Measurements from ENCODE around the gene CDH12.
"Not testable (repeated sequence)": the region's sequence is repeated elsewhere in the genome, so short reads cannot be mapped to it uniquely, and the experiment has no call there.

CDH12 gene

DNA sequence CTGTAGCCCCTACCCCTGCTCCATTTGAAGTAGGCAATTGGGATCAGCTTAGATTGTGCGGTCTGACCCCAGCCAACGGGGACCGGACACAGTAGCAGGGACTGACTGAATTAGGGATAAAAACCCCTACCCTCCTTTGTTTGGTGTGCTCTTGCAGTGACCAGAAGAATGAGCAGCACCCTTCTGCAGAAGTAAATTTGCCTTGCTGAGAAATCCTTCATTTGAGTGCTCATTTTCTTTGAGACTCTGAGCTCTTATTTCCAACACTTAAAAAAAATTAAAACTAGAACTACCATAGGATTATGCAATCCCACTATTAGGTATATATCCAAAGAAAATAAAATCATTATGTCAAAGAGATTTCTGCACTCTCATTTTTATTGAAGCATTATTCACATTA, 560.0 kb downstream of the CDH12 start:
- no peak for DNase-seq (ENCODE audit: low read depth in 2 of 2)

DNA sequence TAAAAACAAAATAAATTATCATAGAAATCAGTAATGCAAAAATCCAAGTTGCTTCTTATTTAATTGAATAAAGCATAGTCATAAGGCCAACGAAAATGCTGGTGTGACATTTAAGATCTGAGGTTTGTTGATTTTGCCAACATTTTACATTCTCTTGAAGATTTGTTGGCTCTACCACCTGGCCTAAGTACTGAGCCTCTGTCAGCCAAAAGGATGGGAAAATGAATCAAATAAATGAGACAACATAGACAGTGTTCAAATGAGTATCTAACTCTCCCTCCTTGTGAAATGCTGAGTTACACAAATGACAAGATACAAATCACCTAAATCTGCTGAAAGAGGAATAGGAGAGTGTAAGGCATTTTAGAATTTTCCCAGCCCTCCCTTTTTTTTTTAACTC, 575.0 kb downstream of the CDH12 start:
- no peak for DNase-seq (ENCODE audit: low read depth in 2 of 2)

DNA sequence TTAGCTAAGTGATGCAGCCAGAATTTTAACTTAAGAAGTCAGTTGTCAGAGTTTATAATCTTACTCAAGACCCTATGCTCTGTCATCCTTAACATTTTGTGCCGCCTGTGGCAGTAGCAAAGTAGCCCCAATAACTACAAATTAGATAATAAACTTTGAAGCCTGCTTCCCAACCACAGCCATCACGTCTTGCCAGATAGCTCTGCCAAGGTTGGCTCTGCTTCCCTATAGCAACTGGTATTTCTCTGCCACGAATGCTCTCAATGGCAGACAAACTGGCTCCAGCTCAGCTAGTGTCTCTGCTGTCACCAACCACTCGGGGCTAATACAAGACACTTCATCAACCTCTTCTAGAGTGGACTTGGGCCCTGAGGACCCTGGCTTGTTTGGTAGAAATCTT, 576.1 kb downstream of the CDH12 start:
- DNase-seq (ENCODE audit: low read depth in 2 of 2) = no peak

DNA sequence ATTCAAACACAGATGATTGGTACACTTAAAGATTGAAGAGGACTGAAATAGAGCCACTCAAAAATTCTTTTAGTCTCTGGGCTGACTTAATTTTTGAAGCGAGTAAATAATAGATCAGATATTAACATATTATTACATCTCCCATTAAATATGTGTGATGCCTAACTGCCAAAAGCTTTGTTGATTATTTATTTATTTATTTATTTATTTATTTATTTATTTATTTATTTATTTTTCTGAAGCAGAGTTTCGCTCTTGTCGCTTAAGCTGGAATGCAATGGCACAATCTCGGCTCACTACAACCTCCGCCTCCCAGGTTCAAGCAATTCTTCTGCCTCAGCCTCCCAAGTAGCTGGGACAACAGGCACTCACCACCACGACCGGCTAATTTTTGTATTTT, 587.3 kb downstream of the CDH12 start:
- DNase-seq (ENCODE audit: low read depth in 2 of 2) = not testable (repeated sequence)

DNA sequence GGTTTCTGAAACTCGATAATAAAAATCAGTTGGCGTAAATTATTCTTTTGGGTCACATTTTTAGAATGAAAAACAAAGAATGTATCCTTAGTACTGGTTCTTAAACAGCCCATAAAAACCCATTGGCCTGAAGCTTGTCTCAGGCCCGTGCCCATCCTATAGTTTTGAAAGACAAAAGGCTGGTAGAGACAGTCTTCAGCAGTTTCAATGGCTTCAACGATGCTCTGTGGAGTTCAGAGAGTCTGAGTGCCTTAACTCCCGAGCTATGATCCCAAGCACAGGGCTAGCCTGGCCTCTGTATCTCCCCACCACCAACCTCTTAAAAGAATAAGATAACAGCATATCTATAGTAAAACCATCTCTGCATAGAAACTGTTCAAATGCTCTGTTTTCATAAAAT, 595.0 kb downstream of the CDH12 start:
- DNase-seq (ENCODE audit: low read depth in 2 of 2) = no peak

DNA sequence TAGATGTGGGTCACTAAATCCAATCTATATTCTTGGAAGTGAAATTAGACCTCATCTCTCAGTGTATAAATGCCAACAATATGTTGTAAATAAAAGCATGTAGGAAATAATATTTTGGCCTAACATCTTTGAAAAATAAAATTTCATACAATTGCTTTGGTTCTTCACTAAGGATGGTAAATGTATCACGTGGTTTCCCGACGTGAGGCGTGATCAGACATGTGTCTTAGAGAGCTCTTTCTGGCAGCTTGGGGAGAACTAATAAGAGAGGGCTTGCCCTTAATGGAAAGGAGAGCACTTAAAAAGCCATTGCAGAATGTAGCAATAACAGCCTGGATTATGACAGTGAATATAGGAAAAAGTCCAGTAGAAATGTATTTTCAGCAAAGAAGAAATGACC, 602.6 kb downstream of the CDH12 start:
- DNase-seq (ENCODE audit: low read depth in 2 of 2) = no peak

DNA sequence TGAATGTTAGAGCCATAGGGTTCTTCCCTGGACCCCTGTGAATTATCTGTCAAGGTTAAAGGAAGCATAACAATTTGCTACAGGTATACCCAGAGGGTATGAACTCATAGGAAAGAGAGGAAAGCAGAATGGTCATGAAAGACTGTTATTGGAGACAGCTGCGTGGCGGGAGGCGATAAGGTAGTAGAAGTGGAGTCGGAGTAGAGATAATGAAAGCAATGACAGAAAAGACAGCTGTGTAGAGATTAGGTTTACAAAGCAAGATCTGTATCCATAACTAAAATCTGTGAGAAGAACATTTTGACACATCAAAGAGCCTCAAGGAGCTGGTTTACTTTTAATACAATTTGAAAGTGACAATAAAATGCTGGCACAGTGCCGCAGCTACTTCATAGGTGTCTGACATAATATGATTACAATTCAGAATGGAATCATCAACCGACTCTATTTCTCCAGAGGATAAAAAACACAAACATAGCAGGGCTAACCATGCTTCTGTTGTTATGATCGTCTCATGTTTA, 603.9 kb downstream of the CDH12 start:
- DNase-seq (ENCODE audit: low read depth in 2 of 2) = no peak

DNA sequence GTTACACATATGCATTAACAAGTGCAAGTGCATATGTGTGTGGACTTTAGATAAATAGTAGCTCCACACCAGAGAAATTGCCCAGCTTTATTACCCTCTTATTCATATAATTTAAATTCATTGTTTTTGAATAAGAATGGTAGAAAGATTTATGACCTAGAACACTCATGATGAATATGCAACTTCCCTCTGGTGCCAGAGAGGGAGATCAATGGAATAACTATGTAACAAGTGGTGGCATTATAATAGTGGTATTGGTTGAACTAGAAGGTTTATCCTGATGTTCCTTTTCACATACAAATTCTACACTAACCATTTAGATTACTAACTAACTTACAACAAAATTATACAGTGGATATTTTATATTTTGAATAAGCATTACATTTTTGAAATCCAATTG, 607.4 kb downstream of the CDH12 start:
- no peak for DNase-seq (ENCODE audit: low read depth in 2 of 2)

DNA sequence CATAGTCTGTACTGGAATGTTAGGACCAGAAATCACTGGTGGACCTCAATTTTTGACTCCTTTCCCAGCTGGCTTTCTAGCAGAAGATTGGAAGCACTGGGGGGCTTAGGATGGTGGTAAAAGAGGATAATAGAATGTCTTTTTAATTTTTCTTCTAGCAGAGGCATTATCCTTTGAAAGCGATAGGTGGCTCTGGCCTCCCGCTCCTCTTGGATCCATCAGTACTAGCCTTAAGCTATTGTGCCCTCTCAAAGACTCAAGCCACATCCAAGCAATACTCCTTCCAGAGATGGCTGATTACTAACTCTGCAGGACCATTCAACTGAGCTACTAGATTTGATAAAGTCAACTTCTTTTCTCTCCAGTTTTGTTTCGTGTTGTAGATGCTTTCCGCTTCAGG, 610.6 kb downstream of the CDH12 start:
- no peak for DNase-seq (ENCODE audit: low read depth in 2 of 2)

DNA sequence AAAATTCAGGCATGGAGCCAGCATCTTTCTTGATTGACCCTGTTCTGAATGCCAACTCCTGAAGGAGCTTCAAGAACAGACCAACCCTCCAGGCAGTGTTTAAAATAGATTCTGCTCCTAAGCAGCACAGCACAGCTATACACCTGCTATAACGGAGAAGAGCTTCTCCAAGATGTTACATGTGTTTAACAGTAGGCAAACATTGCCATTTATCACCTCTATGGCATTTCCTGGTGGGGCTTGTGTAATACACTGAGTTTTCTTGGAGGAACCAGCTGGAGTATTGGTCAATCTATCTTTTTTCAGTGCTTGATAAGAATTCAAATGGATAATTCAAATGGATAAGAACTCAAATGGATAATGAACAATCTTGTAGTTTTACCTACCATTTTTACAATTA, 615.1 kb downstream of the CDH12 start:
- no peak for DNase-seq (ENCODE audit: low read depth in 2 of 2)

DNA sequence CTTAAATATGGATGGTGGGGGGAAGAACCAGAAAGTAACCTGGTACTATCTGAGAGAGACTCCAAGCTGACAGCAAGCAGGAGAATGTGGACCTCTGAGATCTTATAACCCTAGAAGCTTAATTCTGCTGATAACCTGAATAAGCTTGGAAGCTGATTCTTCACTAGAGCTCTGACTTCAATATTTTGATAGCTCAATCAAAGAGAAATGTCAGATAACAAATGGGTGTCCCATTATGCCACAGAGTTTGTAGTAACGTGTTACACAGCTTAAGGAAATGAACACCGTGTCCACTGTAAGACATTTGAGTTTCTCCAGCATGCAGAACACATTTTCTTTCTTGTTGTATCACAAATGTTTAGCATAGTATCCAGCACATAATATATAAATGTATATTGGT, 626.7 kb downstream of the CDH12 start:
- DNase-seq (ENCODE audit: low read depth in 2 of 2) = no peak

DNA sequence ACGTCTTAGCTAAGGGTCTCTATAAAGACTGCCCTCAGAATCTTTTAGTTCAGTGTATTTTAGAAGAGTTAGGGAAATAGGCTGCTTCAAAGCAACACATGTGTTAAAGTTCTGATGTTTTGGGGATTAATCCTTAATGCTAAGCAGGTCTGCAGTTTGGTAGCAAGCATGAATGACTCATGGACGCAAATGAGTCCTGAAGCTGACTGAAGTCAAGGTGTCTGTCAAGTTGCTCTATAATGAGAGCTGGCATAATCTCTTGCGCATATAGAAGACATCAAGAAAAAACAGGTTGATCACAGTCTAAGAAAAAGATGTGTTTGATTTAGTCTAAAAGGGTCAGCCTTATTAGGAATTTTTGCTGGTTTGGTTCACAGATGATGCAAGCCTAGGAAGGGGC, 630.1 kb downstream of the CDH12 start:
- DNase-seq (ENCODE audit: low read depth in 2 of 2) = no peak

DNA sequence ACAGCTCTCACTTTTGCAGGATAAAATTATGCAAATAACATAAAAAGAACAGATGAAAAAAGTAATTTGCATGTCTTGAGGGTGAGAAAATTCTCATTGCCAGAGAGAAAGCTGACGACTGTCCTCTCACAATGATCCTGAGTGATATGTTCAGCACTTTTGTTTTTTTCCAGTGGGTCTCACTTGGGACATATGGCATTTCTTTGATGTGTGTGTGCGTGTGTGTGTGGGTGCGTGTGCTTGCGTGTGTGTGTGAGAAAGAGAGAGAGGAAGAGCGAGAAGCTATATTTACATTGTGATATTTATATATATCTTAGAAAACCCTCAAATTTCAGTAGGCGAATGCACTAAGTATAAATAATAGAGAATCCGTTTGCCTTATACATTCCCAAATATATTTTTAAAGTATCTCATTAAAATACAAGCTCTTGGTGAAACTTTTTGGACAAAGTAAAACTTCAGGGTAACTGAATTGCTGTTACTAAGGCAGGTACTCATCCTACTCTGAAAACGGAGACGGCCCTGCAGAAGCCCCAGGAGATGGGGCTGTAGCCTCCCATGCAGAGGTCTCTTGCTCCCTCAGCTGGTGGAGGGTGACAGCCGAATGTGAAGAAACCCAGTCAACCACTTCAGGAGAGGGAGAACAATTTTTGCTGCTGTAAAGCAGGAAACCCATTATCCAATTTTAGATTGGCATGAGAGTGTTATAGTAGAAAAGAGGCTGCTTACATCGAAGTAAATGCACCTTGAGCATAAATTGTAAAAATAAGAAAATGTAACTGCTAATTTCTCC, 639.2 kb downstream of the CDH12 start:
- not testable (repeated sequence) for DNase-seq (ENCODE audit: low read depth in 2 of 2)

DNA sequence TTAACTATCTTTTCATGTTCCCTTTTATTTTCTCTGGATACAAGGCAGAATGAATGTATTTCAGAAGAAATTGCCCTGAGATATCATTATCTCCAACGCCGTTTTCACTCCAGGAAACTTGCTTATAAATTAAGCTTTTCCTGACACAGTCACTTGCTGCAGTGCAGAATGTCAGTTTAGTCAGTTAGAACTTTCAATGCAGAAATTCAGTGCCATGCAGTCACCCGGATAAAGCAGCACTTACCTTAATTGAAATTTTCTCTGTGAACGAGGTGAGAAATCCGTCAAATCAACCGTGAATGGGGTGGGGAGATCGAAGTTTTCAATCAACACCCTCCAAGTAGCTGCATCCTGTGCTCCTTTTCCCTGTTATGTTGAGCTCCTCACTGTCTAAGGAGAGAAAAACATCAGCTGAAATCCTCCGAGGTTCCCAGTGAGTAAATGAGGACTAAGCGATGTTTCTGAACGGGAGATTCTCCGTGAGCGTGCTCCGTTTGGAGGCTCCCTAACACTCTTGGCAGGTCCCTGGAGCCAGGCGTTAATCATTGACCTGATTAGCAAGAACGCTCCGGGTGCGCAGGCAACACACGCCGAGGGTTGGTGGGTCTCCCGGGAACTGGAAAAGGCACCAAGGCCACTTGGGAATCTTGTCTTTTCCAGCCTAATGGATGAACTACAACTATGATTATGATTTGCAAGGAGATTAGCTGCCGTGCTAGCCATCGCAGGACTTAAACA, 640.7 kb downstream of the CDH12 start:
- not testable (repeated sequence) for DNase-seq (ENCODE audit: low read depth in 2 of 2)

DNA sequence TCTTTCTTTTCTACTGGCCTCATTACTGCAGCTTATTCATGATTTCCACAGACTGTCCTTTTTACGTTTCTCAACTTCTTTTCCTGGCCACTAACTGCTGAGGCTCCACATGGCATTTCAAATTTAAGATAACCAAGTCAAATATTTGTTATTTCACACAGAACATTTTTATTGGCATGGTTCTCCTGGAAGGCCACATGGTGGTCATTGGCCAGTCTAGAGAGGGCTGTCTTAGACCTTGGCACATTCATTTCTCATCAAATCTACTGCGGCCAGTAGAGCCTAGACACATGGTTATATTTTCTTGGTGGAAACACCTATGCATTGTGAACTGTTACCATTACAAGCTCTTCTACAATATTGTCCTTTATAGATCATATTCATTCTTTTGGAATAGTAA, 644.7 kb downstream of the CDH12 start:
- not testable (repeated sequence) for DNase-seq (ENCODE audit: low read depth in 2 of 2)

DNA sequence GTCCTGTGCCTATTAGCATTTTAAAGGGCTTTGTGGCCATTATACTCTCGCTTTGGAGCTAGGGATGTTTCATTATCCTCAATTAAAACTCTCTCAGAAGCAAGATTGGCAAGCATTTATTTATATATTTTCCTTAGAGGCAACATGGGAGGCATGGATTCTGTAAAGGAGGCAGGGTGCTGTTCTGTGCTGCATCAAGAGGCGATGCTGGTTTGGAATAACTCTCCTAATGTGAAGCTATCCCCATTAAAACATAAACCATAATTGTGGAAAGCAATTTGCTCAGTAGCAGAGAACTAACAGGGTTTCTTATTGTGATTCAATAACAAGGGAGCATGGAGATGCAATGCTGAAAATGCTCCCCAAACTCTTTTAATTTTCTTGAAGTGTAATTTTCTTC, 664.5 kb downstream of the CDH12 start:
- not testable (repeated sequence) for DNase-seq (ENCODE audit: low read depth in 2 of 2)

DNA sequence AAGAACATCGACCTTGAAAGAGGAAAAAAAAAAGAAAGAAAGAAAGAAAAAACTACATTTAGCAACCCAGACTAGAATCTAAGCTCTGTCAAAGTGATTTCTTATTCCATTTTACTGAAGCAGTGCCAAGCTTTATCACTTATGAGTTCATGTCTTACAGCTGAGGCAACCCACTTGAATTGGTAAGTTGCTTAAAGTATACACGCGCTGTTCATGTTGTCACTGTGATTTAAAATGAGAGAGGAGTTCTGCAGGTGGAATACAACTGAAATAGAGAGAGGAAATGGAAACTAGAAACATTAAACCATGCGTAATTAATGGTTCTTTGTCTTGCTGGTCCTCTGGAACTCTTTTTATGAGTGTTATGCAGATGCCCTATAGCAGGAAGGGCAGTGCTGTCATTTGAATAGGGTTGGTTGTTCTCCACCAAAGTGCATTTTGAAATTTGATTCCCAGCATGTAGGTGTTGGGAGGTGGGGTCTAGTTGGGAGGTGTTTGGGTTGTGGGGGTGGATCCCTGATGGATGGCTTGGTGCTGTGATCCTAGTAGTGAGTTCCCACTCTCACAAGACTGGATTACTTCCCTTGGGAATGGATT, 665.4 kb downstream of the CDH12 start:
- not testable (repeated sequence) for DNase-seq (ENCODE audit: low read depth in 2 of 2)

DNA sequence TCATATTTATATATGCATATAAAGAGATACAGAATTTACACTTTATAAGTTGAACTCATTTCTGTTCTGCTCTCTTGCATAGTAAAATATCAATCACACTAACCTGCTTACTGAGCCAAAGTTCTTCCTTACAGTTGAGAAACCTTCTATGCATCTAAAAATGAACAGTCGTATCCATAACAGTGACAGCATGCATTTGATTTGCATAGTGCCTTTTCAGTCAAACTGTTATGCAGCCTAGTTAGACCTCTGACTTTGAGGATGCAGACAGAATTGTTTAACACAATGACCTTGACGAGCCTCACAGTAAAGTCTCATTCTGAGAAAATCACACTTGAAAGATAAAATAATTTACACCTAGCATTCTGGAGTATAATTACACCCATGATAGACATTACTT, 683.9 kb downstream of the CDH12 start:
- DNase-seq (ENCODE audit: low read depth in 2 of 2) = not testable (repeated sequence)

DNA sequence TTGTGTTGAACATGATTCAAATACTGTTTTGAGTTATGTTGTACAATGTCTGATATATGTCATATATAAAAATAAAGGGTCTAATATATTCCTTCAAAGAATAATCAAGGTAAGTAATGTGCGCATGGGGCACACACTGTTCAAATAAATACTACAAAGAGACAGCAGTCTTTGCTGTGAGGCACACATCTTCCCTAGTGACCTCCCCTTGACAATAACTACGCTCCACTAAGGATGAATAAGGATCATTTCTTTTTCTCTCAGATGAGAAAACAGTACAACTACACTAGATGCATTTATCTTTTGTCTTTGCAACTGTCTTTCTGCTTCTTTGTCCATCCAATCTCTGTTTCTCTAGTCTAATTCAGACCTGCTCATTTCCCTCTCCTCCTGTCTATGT, 684.4 kb downstream of the CDH12 start:
- DNase-seq (ENCODE audit: low read depth in 2 of 2) = not testable (repeated sequence)

DNA sequence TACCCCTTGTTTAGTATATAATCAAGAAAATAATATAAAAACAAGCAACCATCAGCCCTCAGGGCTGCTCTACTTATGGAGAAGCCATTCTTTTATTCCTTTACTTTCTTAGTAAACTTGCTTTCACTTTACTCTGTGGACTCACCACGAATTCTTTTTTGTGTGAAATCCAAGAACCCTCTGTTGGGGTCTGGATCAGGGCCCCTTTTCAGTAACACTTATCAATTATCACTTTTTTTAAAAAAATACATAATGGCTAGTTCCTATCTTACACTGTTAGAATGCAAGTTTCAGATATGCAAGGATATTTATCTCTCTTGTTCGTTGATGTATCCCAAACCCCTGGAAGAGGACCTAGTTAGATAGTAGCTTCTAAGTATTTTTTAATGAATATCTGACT, 687.2 kb downstream of the CDH12 start:
- DNase-seq (ENCODE audit: low read depth in 2 of 2) = not testable (repeated sequence)

DNA sequence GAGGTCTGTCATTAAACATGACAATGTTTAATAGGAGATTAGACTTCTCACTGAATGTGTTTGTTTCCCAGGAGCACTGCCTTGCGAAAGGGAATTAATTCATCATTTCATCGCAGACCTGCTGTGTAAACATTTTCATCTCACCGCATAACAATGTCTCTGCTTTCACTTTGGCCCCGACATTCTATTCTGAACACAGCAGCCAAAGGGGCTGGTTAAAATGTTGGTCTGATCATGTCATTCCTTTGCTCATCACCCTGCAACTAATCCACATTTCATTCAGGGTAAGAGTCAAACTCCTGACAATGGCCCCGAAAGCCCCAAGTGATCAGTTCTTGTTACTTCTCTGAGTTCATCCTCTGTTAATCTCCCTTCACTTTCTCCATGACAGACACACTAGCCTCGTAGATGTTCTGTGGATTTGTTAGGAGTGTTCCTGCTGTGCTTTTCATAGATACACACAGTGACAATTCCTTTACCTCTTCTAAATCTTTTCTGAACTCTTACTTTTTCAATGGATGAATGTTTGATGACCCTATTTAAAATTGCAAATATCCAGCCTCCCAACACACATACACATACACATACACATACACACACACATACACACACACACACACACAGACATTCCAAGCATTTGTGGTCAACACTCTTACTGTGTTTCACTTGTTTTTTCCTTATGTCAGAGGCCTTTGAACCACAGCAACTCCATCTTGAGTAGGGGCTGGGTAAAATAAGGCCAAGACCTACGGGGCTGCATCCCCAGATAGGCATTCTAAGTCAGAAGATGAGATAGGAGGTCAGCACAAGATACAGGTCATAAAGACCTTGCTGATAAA, 688.0 kb downstream of the CDH12 start:
- not testable (repeated sequence) for DNase-seq (ENCODE audit: low read depth in 2 of 2)

DNA sequence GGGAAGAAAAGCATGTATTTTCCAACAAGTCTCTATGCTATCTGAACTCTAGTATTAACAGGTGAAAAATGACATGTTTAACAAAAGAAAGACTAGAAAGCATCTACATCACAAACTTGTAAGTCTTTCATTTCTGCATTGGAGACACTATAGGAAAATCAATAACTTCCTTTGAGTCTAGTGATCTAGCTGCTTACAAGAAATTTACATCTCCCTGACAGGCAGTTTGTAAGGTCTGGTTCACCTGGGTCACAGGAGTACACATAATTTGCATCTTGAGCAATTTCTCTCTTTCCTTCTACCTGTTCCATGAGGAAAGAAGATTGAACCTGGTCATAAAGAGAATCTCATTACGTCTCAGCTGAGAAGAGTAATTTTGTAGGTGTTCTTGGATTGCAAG, 696.2 kb downstream of the CDH12 start:
- not testable (repeated sequence) for DNase-seq (ENCODE audit: low read depth in 2 of 2)
